ENCODE data around the gene IFT57.

The IFT57 gene

DNA sequence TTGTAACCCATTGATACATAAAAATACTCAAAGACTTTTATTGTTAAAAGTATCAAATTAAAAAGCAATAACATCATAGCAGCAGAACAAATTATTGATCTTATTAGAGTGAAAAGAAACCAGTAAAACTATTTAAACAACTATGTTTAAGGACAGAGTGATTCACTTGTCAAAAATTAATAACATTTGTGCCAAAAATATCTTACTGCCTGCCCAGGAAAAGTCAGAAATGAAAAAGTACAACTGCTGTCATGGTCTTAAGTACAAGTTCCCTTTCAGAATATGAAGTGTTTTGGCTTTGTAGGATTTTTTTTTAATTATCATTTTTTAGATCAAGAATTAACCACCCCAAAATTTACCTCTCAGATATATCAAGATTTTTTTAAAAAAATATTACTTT lies 3.4 kb downstream of the IFT57 start:
- DNase-seq, result no peak

- no peak for DNase-seq
Measured at GRCh38 chr3:108215871-108216270, 6.4 kb downstream of the IFT57 start.

GRCh38 chr3:108209579-108209978 lies 12.6 kb downstream of the IFT57 start:
- no peak for DNase-seq

- DNase-seq, result no peak
Measured at GRCh38 chr3:108208831-108209230, 13.4 kb downstream of the IFT57 start.

GRCh38 chr3:108202834-108203233 lies 19.4 kb downstream of the IFT57 start:
- no peak for DNase-seq

DNA sequence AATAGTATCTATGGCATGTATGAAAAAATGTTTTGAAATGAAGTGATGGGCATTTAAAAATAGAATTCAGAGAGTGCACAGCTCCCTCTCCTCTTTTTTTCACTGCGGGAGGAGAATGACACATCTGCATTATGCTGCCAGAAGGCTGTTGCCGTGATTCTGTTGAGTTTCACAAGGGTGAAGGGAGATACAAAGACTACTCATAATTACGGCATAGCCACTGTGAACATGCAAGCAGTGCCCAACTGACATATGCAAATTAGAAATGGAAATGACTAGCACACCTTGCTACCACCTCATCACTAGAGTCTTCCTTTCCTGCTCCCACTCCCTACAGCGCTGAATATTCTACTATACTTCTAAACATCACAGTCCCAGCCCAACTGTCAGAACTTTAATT lies 20.1 kb downstream of the IFT57 start:
- DNase-seq, result no peak

DNA sequence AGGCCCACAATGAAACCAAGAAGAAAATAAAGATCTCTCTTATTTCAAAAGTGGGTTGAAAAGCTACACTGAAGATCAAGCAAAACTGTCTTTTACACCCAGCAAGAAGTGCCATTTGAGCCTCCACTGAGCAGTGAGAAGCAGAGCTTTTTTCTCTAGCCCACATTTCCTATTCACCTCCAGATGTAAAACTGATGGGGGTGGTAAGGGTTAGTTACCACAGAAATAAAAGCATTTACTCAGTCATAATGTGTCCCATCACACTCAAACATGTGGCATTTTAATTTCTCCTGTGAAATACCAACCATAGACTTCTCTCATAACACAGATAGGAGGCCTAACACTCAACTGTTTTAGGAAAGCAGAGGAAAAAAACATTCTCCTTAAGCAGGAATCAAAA lies 21.0 kb downstream of the IFT57 start:
- DNase-seq, result no peak

DNA sequence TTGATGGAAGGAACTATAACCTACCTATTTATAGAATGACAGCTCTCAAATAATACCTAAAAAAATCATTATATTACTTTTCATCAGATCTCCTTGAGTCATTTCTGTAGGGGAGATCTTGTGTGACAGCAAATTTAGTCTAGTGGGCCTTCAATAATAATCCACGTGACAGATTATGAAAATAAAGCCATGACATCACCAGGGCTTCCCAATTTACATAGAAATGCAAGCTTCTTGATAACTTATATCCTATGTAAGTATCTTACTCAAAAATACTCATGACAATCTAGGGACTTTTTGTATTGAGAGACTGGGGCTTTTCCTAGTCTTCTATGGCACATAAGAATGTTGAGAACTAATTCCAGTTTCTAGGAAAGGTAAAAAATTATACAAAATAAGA lies 21.6 kb downstream of the IFT57 start:
- DNase-seq, result no peak

GRCh38 chr3:108200024-108200423 lies 22.2 kb downstream of the IFT57 start:
- DNase-seq, result no peak

- DNase-seq, result no peak
Measured at GRCh38 chr3:108191394-108191793, 30.8 kb downstream of the IFT57 start.

DNA sequence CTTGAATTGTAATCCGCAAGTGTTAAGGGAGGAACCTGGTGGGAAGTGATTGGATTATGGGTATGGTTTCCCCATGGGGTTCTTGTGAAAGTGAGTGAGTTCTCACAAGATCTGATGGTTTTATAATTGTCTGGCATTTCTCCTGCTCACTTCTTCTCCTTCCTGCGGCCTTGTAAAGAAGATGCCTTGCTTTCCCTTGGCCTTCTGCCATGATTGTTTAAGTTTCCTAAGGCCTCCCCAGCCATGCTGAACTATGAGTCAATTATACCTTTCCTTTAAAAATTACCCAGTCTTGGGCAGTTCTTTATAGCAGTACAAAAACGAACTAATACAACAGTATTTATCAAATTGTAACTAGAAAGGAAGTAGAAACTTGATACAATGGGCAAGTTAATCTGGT lies 31.9 kb downstream of the IFT57 start:
- no peak for DNase-seq

DNA sequence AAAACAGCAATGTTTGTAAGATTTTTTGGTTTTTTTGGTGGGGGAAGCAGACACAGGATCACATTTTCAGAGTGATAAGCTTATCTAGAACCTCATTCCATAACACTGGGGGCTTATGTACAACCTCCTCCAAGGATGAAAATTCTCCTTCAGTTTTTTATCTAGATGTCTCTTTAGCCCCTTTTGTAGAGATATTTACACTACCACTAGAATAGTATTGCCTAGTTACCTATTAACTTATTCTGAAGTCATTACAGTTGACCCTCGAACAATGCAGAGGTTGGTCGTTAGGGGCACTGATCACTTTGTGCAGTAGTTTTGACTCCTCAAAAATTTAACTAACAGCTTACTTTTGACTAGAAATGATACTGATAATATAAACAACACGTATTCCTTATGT lies 32.8 kb downstream of the IFT57 start:
- DNase-seq, result no peak

- DNase-seq, result no peak
Measured at GRCh38 chr3:108185536-108185935, 36.7 kb downstream of the IFT57 start.

GRCh38 chr3:108184824-108185223 lies 37.4 kb downstream of the IFT57 start:
- no peak for DNase-seq

DNA sequence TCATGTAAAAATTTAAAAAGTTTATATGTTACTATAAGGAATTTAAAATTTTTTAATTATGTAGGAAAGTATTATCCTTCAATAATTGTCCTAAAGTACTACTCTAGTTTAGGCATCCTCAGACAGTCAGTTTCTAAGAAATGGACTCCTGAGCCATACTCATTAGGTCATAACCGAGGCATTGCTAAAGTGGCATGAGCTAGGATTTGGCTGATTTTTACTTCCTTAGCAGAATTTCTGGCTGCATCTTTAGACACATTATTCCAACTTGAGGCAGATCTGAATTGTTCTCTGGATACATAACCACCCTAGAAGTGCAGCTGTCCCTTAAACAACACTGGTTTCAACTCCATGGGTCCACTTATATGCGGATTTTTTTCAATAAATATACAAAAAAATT lies 38.3 kb downstream of the IFT57 start:
- DNase-seq, result no peak

DNA sequence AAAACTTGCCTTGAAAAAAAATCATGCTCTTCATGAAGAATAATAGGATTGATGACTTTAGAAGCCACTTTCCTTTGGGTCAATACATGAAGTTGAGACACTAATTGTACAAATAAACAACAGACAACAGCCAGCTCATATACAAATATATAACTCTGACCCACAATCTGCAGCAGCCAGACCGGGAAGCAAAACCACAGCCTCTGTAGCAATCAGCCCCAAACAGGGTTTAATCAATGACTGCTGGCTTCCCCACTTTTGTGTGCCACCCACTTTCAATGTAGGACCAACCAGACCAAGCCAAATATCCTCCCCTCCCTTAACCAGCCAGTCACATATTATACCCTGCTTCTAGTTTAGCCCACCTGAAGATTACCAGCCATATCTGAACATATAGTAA lies 39.0 kb downstream of the IFT57 start:
- DNase-seq, result no peak

- DNase-seq, result no peak
Measured at GRCh38 chr3:108182339-108182738, 39.9 kb downstream of the IFT57 start.

GRCh38 chr3:108181172-108181571 lies 41.1 kb downstream of the IFT57 start:
- DNase-seq, result no peak

DNA sequence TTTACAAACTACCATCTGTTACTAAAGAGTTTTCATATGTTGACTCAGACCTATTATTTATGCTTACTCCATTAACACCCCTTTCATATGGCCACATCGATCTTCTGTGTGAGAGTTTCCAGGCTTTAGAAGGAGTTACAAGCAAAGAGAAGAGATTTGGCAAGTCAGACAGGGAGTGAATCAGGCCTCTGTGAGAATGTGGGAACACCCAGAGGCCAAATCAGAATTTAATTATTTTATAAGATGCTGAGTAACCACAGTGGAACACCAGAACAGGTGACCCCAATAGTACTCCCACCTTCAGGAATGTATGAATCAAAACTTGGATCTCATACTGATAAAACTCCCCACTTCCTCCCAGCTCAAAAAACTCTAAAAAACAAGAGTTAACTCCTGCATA lies 42.0 kb downstream of the IFT57 start:
- DNase-seq, result no peak

GRCh38 chr3:108178676-108179075 lies 43.5 kb downstream of the IFT57 start:
- DNase-seq, result no peak

DNA sequence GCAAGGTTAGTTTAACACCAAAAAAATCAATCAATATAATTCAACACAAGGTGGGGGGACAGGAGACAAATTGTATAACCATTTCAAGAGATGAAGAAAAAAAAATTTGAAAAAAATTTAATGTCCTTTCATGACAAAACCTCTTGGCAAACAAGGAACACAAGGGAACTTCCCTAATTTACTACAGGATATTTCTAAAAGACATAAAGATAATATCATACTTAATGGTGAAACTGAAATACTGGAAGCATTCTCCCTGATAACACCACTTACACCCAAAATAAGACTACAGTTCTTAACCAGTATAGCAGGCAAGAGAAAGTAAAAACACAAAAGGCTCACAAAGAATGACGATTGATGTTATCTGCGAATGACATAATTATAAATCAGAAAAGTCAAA lies 44.7 kb downstream of the IFT57 start:
- no peak for DNase-seq

- no peak for DNase-seq
Measured at GRCh38 chr3:108175352-108175751, 46.9 kb downstream of the IFT57 start.

DNA sequence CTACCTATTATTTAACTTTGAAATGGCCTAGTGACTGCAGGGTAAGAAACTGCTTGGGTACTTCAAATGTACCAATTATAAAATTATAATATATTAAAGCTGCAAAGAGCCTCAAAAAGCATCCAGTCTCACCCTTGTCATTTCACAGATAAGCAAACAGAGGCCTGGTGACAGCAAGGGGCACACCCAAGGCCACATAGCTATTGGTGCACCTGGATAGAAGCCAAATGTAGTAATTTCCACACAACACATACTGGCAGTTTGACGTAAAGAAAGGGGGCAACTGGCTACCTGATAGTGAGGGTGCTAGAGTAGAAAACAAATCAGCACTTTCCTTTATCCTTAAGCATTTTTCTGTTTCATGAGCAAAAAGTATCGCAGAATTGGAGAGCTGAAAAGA lies 51.1 kb downstream of the IFT57 start:
- no peak for DNase-seq

DNA sequence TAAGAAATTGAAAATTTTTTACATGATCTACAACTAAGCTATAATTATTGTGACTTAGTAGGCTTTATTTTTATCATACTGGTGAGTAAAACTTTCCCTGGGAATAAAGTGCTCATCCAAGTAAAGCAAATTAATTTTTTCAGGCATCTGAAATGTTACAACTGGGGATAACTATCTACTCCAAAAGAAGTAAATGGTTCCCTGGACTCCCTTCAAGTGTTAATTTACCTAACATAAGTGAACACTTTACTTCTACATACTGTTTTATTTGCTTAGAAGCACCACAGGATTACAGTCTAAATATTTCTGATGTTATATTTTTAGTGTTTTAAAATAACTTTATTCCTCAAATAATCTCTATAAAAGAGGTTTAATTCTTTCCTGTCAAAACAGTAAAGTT lies 57.8 kb downstream of the IFT57 start:
- DNase-seq, result no peak

- no peak for DNase-seq
Measured at GRCh38 chr3:108159865-108160264, 62.4 kb downstream of the IFT57 start.

DNA sequence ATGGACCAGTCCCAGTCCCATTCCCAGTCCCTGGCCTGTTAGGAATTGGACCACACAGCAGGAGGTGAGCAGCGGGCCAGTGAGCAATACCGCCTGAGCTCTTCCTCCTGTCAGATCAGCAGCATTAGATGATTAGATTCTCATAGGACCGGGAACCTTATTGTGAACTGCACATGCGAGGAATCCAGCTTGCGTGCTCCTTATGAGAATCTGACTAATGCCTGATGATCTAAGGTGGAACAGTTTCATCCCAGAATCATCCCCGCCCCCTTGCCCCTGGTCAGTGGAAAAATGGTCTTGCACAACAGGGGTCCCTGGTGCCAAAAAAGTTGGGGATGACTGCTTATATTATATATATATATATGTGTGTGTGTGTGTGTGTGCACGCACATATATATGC lies 63.1 kb downstream of the IFT57 start:
- DNase-seq, result no peak
